HEK293 (cell line): Measurements from ENCODE around the gene ITGA7.

Experiments used
- CTCF ChIA-PET: fragments of 350-600 bp; formaldehyde crosslinking; extraction: SDS; loops from one replicate; lab custom pipeline; 2021; ENCODE audit warnings: antibody characterized with exemption; lab: Yijun Ruan, JAX
- POLR2A ChIA-PET: fragments of 300-600 bp; formaldehyde crosslinking; extraction: SDS; loops from one replicate; lab custom pipeline; 2020; ENCODE audit warnings: antibody characterized with exemption, inconsistent platforms; lab: Yijun Ruan, JAX
- H3K27ac ChIP-seq: fragments of 200-500 bp; sonication (Bioruptor generic); 2 replicates; pipeline ENCODE4 v1.5.1; 2014; ENCODE audit warnings: low read depth, low read length, control low read depth, inconsistent platforms; ENCODE audit errors: extremely low read depth
- H3K36me3 ChIP-seq, 2 experiments: fragments of 200-500 bp in 1 of 2; sonication (Bioruptor generic) in 1 of 2; 1 replicate in 1 of 2; 2 replicates in 1 of 2; pipeline ENCODE4 v1.5.1; 2014 to 2017; ENCODE audit warnings: inconsistent platforms in 2 of 2, low read length in 2 of 2; ENCODE audit not compliant: control insufficient read depth in 2 of 2, insufficient read depth in 1 of 2
- H3K4me1 ChIP-seq: fragments of 200-500 bp; sonication (Bioruptor generic); 2 replicates; pipeline ENCODE4 v1.5.1; 2014; ENCODE audit warnings: mild to moderate bottlenecking, low read length, inconsistent platforms; ENCODE audit not compliant: control insufficient read depth, insufficient read depth
- H3K4me3 ChIP-seq: 2 replicates; pipeline ENCODE4 v1.5.1; 2011; ENCODE audit warnings: low read depth, mild to moderate bottlenecking, control low read depth, low read length, moderate library complexity
- H3K9me3 ChIP-seq: fragments of 200-500 bp; sonication (Bioruptor generic); 2 replicates; pipeline ENCODE4 v1.5.1; 2014; ENCODE audit warnings: low read depth, low read length, inconsistent platforms; ENCODE audit not compliant: control insufficient read depth, insufficient read depth
- GLI4 ChIP-seq: fragments of 450-650 bp; formaldehyde crosslinking; IDR thresholded peaks from 2 replicates; pipeline ENCODE4 v1.5.1; 2016; ENCODE audit warnings: missing biosample characterization, missing genetic modification characterization
- GLIS2 ChIP-seq: fragments of 450-650 bp; formaldehyde crosslinking; IDR thresholded peaks from 2 replicates; pipeline ENCODE4 v1.5.1; 2016; ENCODE audit warnings: missing biosample characterization, missing genetic modification characterization
- OSR2 ChIP-seq: fragments of 450-650 bp; formaldehyde crosslinking; IDR thresholded peaks from 2 replicates; pipeline ENCODE4 v1.5.1; 2016; ENCODE audit warnings: missing biosample characterization, missing genetic modification characterization
- REPIN1 ChIP-seq: fragments of 450-650 bp; formaldehyde crosslinking; IDR thresholded peaks from 2 replicates; pipeline ENCODE4 v1.5.1; 2017; ENCODE audit warnings: missing biosample characterization, missing genetic modification characterization, low read depth
- YY2 ChIP-seq: fragments of 450-650 bp; formaldehyde crosslinking; IDR thresholded peaks from 2 replicates; pipeline ENCODE4 v1.5.1; 2016; ENCODE audit warnings: missing biosample characterization, missing genetic modification characterization
- ZBTB48 ChIP-seq: fragments of 450-650 bp; formaldehyde crosslinking; IDR thresholded peaks from 2 replicates; pipeline ENCODE4 v1.5.1; 2016; ENCODE audit warnings: missing biosample characterization, missing genetic modification characterization
- ZNF121 ChIP-seq: fragments of 450-650 bp; formaldehyde crosslinking; IDR thresholded peaks from 2 replicates; pipeline ENCODE4 v1.5.1; 2016; ENCODE audit warnings: missing biosample characterization, missing genetic modification characterization
- ZNF138 ChIP-seq: fragments of 450-650 bp; formaldehyde crosslinking; IDR thresholded peaks from 2 replicates; pipeline ENCODE4 v1.5.1; 2016; ENCODE audit warnings: missing biosample characterization, missing genetic modification characterization, borderline replicate concordance
- ZNF202 ChIP-seq: fragments of 450-650 bp; formaldehyde crosslinking; IDR thresholded peaks from 2 replicates; pipeline ENCODE4 v1.5.1; 2016; ENCODE audit warnings: missing biosample characterization, missing genetic modification characterization, borderline replicate concordance
- ZNF23 ChIP-seq: fragments of 450-650 bp; formaldehyde crosslinking; IDR thresholded peaks from 2 replicates; pipeline ENCODE4 v1.5.1; 2016; ENCODE audit warnings: missing biosample characterization, missing genetic modification characterization, borderline replicate concordance
- ZNF354C ChIP-seq: fragments of 450-650 bp; formaldehyde crosslinking; IDR thresholded peaks from 2 replicates; pipeline ENCODE4 v1.5.1; 2016; ENCODE audit warnings: missing biosample characterization, missing genetic modification characterization, low read depth, borderline replicate concordance
- ZNF426 ChIP-seq: fragments of 450-650 bp; formaldehyde crosslinking; IDR thresholded peaks from 2 replicates; pipeline ENCODE4 v1.5.1; 2017; ENCODE audit warnings: missing biosample characterization, missing genetic modification characterization, mild to moderate bottlenecking, inconsistent platforms, moderate library complexity
- ZNF433 ChIP-seq: fragments of 450-650 bp; formaldehyde crosslinking; IDR thresholded peaks from 2 replicates; pipeline ENCODE4 v1.5.1; 2016; ENCODE audit warnings: missing biosample characterization, missing genetic modification characterization, low read depth
- ZNF473 ChIP-seq: fragments of 450-650 bp; formaldehyde crosslinking; IDR thresholded peaks from 2 replicates; pipeline ENCODE4 v1.5.1; 2017; ENCODE audit warnings: missing biosample characterization, missing genetic modification characterization
- ZNF777 ChIP-seq: fragments of 450-650 bp; formaldehyde crosslinking; IDR thresholded peaks from 2 replicates; pipeline ENCODE4 v1.5.1; 2017; ENCODE audit warnings: missing biosample characterization, missing genetic modification characterization, borderline replicate concordance
- ZXDB ChIP-seq: fragments of 450-650 bp; formaldehyde crosslinking; IDR thresholded peaks from 2 replicates; pipeline ENCODE4 v1.5.1; 2016; ENCODE audit warnings: missing biosample characterization, missing genetic modification characterization
- TF ChIP-seq, protein P1 (sequence below): fragments of 450-650 bp; formaldehyde crosslinking; IDR thresholded peaks from 2 replicates; pipeline ENCODE4 v1.5.1; 2016; ENCODE audit warnings: missing biosample characterization, missing genetic modification characterization
- TF ChIP-seq, protein P2 (sequence below): fragments of 450-650 bp; formaldehyde crosslinking; IDR thresholded peaks from 2 replicates; pipeline ENCODE4 v1.5.1; 2016; ENCODE audit warnings: missing biosample characterization, missing genetic modification characterization

Gene ITGA7

DNA sequence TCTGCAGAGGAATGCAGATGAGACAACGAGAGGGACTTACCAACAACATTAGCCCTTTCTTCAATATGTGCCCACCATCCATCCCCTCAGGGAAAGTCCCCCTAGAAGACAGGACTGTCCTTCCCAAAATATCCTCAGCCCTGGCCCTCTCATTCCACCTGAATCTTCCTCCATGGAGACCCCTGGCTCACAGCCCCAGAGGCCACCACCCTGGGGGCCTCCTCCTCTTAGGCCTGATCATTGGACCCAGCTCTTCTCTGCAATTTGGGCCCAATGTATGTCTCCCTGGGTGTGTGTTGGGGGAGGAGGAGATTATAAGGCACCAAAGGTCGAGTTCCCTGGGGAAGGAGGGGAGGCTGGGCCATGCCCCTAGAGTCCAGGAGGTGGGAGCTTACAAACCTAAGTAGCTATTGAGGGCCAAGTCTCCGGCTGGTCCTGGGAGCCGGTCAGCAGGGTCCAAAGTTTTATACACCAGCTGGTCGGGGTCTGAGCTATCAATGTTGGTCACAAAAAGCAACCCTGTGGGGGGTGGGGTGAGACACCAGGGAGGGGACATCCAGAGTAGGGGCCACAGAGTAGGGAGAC lies 8.1 kb downstream of the ITGA7 start:
- H3K36me3 ChIP-seq: no peaks in the 10 kb centered on the region
- H3K9me3 ChIP-seq: no peaks in the 10 kb centered on the region
- CTCF ChIA-PET: interaction anchor here (0.6 to 1.1 kb wide), 3 partner anchors 18 to 239 kb away, joined by 3 to 6 read pairs (median 4); a partner anchor contains a TSS
- no peak overlapping the region for H3K4me3 ChIP-seq
- POLR2A ChIA-PET: no interaction called here
- no peaks in the 10 kb centered on the region for H3K4me1 ChIP-seq
- H3K27ac ChIP-seq: no peak overlapping the region
- TF ChIP-seq GLIS2 (tag by site-specific recombination) (0 out of 2 replicates have a peak, but pooled peaks have one; percentile 9), ZNF121 (tag by site-specific recombination) (no peak)

DNA sequence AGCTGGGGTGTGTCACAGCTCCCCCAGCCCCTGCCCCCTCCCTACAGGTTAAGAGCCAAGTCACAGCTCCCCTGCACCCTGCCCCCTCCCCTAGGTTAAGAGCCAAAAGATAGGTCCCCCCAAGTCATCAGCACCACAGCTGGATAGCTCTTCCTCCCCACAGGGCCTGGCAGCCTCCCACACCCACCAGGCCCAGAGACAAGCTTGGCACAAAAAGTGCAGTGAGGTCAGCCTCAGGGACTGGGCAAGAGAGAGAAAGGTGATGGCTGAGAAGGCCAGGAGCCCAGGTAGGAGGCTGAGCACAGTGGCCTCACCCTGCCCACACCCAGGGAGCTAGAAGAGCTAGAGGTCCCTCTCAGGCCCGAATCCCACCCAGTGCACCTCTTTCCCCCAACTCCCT lies 8.7 kb downstream of the ITGA7 start:
- H3K36me3 ChIP-seq: peaks cover 0 to 3% of the 10 kb centered on the region in 2 experiments; a peak in 1 of 3 replicates
- TF ChIP-seq, protein P1, sequence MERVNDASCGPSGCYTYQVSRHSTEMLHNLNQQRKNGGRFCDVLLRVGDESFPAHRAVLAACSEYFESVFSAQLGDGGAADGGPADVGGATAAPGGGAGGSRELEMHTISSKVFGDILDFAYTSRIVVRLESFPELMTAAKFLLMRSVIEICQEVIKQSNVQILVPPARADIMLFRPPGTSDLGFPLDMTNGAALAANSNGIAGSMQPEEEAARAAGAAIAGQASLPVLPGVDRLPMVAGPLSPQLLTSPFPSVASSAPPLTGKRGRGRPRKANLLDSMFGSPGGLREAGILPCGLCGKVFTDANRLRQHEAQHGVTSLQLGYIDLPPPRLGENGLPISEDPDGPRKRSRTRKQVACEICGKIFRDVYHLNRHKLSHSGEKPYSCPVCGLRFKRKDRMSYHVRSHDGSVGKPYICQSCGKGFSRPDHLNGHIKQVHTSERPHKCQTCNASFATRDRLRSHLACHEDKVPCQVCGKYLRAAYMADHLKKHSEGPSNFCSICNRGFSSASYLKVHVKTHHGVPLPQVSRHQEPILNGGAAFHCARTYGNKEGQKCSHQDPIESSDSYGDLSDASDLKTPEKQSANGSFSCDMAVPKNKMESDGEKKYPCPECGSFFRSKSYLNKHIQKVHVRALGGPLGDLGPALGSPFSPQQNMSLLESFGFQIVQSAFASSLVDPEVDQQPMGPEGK (tag by site-specific recombination): no peak
- H3K4me3 ChIP-seq: no peak overlapping the region
- POLR2A ChIA-PET: interaction anchor here (0.8 kb wide), 1 partner anchor 30 kb away, joined by 3 read pairs; the partner anchor contains the start of gene CD63
- H3K27ac ChIP-seq: no peak overlapping the region
- CTCF ChIA-PET: interaction anchor here (0.7 to 1.1 kb wide), 2 partner anchors 17 to 938 kb away, joined by 4 read pairs; a partner anchor contains a TSS
- H3K4me1 ChIP-seq: no peaks in the 10 kb centered on the region
- no peaks in the 10 kb centered on the region for H3K9me3 ChIP-seq

DNA sequence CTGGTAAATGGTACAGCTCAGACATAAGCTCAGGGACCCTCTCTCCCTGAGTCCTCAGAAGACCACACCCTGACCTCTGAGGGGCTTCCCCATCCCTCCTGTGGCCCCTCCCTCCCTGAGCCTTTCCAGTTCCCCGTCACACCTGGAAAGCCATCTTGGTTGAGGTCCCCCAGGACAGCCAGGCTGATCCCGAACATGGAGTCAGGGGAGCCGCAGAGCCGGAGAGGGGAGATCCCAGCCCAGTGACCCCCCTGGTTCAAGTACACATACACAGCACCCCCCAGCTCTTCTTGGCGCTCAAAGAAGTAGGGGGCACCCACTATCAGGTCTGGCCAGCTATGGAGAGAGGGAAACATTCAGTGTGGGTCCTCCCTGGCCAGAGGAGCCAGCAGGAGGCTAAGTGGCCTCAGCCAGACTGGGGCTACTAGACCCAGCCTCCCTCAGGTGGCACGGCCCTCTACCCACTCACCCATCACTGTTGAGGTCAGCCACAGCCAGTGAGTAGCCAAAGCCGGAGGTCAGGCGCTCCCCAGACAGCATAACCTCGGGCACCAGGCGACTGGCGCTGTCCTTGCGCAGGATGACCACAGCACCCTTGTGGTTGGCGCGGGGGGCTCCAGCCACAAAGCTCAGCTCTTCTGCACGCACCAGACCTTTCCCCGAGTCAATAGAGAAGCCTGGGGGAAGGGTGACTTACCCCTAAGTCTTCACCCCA lies 9.3 kb downstream of the ITGA7 start:
- ChIA-PET CTCF (interaction anchor here (0.7 to 1.1 kb wide), 2 partner anchors 16 to 939 kb away, joined by 4 read pairs; a partner anchor contains a TSS), POLR2A (interaction anchor here (0.8 kb wide), 1 partner anchor 31 kb away, joined by 3 read pairs; the partner anchor contains the start of gene CD63)
- H3K36me3 ChIP-seq: peaks cover 0 to 6% of the 10 kb centered on the region in 2 experiments; a peak in 1 of 3 replicates
- H3K9me3 ChIP-seq: no peaks in the 10 kb centered on the region
- TF ChIP-seq ZNF433 (tag by site-specific recombination) (no peak), REPIN1 (tag by site-specific recombination) (no peak), ZXDB (tag by site-specific recombination) (no peak), OSR2 (tag by site-specific recombination) (no peak), ZNF777 (tag by site-specific recombination) (no peak), YY2 (tag by site-specific recombination) (no peak), ZBTB48 (tag by site-specific recombination) (no peak), ZNF202 (tag by site-specific recombination) (no peak), ZNF138 (no peak), ZNF23 (tag by site-specific recombination) (no peak), ZNF473 (tag by site-specific recombination) (no peak), GLI4 (no peak), ZNF426 (tag by site-specific recombination) (no peak), ZNF354C (tag by site-specific recombination) (no peak)
- TF ChIP-seq, protein P2, sequence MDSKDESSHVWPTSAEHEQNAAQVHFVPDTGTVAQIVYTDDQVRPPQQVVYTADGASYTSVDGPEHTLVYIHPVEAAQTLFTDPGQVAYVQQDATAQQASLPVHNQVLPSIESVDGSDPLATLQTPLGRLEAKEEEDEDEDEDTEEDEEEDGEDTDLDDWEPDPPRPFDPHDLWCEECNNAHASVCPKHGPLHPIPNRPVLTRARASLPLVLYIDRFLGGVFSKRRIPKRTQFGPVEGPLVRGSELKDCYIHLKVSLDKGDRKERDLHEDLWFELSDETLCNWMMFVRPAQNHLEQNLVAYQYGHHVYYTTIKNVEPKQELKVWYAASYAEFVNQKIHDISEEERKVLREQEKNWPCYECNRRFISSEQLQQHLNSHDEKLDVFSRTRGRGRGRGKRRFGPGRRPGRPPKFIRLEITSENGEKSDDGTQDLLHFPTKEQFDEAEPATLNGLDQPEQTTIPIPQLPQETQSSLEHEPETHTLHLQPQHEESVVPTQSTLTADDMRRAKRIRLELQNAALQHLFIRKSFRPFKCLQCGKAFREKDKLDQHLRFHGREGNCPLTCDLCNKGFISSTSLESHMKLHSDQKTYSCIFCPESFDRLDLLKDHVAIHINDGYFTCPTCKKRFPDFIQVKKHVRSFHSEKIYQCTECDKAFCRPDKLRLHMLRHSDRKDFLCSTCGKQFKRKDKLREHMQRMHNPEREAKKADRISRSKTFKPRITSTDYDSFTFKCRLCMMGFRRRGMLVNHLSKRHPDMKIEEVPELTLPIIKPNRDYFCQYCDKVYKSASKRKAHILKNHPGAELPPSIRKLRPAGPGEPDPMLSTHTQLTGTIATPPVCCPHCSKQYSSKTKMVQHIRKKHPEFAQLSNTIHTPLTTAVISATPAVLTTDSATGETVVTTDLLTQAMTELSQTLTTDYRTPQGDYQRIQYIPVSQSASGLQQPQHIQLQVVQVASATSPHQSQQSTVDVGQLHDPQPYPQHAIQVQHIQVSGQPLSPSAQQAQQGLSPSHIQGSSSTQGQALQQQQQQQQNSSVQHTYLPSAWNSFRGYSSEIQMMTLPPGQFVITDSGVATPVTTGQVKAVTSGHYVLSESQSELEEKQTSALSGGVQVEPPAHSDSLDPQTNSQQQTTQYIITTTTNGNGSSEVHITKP (tag by site-specific recombination): no peak
- no peaks in the 10 kb centered on the region for H3K4me1 ChIP-seq
- H3K4me3 ChIP-seq: no peak overlapping the region
- H3K27ac ChIP-seq: no peak overlapping the region
